HFFc6 (cell line): ENCODE measurements around the gene PLSCR4. TPM values are rescaled to one million over a fixed set of nuclear protein-coding genes. Genes with fewer than 3 reads are reported as not detected.
"Not testable (repeated sequence)": the region's sequence is repeated elsewhere in the genome, so short reads cannot be mapped to it uniquely, and the experiment has no call there.

Experiments used
- DNase-seq: peaks from one replicate; pipeline ENCODE4 v3.0.0-alpha.2; 2018
- H3K27ac Mint-ChIP-seq: 2 replicates; pipeline ENCODE4 v1.8.0; 2020; ENCODE audit warnings: mild to moderate bottlenecking, mixed read lengths
- H3K27me3 Mint-ChIP-seq: 2 replicates; pipeline ENCODE4 v1.8.0; 2021; ENCODE audit warnings: mild to moderate bottlenecking, moderate library complexity, mixed read lengths; ENCODE audit not compliant: insufficient read depth
- H3K36me3 Mint-ChIP-seq: 2 replicates; pipeline ENCODE4 v1.8.0; 2021; ENCODE audit warnings: low read depth, mixed read lengths
- H3K4me1 Mint-ChIP-seq: 2 replicates; pipeline ENCODE4 v1.8.0; 2020; ENCODE audit warnings: low read depth, mixed read lengths
- H3K4me3 Mint-ChIP-seq: 2 replicates; pipeline ENCODE4 v1.8.0; 2020; ENCODE audit warnings: mild to moderate bottlenecking, moderate library complexity, mixed read lengths
- H3K9me3 Mint-ChIP-seq: 2 replicates; pipeline ENCODE4 v1.8.0; 2020; ENCODE audit warnings: mild to moderate bottlenecking, mixed read lengths
- CTCF ChIP-seq: fragments of 200-600 bp; sonication (generic); IDR thresholded peaks from 2 replicates; pipeline ENCODE4 v1.5.0; 2021; ENCODE audit warnings: antibody characterized with exemption, mild to moderate bottlenecking
- total RNA-seq, 6 experiments: library from RNA; stranded (reverse); fragmentation: NEBNext Ultra II Directional; extraction: Animal tissue kit (Norgen Biotek cat#: 25700); gene quantifications; 2 replicates in 1 of 6; 3 replicates in 5 of 6; pipeline ENCODE4 v1.2.3, GENCODE V29; 2021

The PLSCR4 gene
- total RNA-seq, 6 experiments from 2014 or later: 6.7 to 11.9 (median 9.8) TPM

- H3K27ac Mint-ChIP-seq: no peak overlapping the region
- H3K9me3 Mint-ChIP-seq: no peaks in the 10 kb centered on the region
- no peak for TF ChIP-seq CTCF
- DNase-seq: no peak
- no peaks in the 10 kb centered on the region; the same call in 1 of the 2 replicates for H3K27me3 Mint-ChIP-seq
- peaks cover 8% of the 10 kb centered on the region for H3K4me1 Mint-ChIP-seq
- H3K4me3 Mint-ChIP-seq: no peak overlapping the region
- H3K36me3 Mint-ChIP-seq: no peaks in the 10 kb centered on the region
Measured at GRCh38 chr3:146259880-146260589, 9.1 kb upstream of the PLSCR4 start.

- TF ChIP-seq CTCF: no peak
- no peak overlapping the region for H3K27ac Mint-ChIP-seq
- peak; percentile 9 for DNase-seq
- H3K4me1 Mint-ChIP-seq: peaks cover 2% of the 10 kb centered on the region; the same call in 1 of the 2 replicates
- no peak overlapping the region for H3K4me3 Mint-ChIP-seq
- no peaks in the 10 kb centered on the region; the same call in 1 of the 2 replicates for H3K27me3 Mint-ChIP-seq
- H3K9me3 Mint-ChIP-seq: no peaks in the 10 kb centered on the region
- no peaks in the 10 kb centered on the region for H3K36me3 Mint-ChIP-seq
Measured at GRCh38 chr3:146256851-146257486, 6.1 kb upstream of the PLSCR4 start.

GRCh38 chr3:146252445-146252844, 1.5 kb upstream of the PLSCR4 start:
- H3K36me3 Mint-ChIP-seq, H3K27me3 Mint-ChIP-seq, DNase-seq, H3K27ac Mint-ChIP-seq, H3K9me3 Mint-ChIP-seq, H3K4me3 Mint-ChIP-seq: not testable (repeated sequence)
- peaks cover 32% of the 10 kb centered on the region for H3K4me1 Mint-ChIP-seq

GRCh38 chr3:146249921-146250320, 984 bp downstream of the PLSCR4 start:
- TF ChIP-seq CTCF: no peak
- Mint-ChIP-seq H3K4me1 (peaks cover 39% of the 10 kb centered on the region), H3K27me3 (no peaks in the 10 kb centered on the region), H3K27ac (peak overlapping the region; percentile 83), H3K9me3 (no peaks in the 10 kb centered on the region), H3K4me3 (peak overlapping the region; percentile 95), H3K36me3 (peaks cover 1% of the 10 kb centered on the region; the same call in 1 of the 2 replicates)
- no peak for DNase-seq

GRCh38 chr3:146247911-146248310, 3.0 kb downstream of the PLSCR4 start:
- Mint-ChIP-seq H3K9me3 (no peaks in the 10 kb centered on the region), H3K36me3 (peaks cover 9% of the 10 kb centered on the region)
- no peak for DNase-seq

More at GRCh38 chr3:146247911-146248310, 3.0 kb downstream of the PLSCR4 start:
- Mint-ChIP-seq H3K4me1 (peaks cover 39% of the 10 kb centered on the region), H3K27ac (no peak overlapping the region), H3K4me3 (no peak overlapping the region; the same call in 1 of the 2 replicates), H3K27me3 (no peaks in the 10 kb centered on the region)
- TF ChIP-seq CTCF: no peak
